ENCODE measurements around the gene BRSK2.

Gene BRSK2

DNA sequence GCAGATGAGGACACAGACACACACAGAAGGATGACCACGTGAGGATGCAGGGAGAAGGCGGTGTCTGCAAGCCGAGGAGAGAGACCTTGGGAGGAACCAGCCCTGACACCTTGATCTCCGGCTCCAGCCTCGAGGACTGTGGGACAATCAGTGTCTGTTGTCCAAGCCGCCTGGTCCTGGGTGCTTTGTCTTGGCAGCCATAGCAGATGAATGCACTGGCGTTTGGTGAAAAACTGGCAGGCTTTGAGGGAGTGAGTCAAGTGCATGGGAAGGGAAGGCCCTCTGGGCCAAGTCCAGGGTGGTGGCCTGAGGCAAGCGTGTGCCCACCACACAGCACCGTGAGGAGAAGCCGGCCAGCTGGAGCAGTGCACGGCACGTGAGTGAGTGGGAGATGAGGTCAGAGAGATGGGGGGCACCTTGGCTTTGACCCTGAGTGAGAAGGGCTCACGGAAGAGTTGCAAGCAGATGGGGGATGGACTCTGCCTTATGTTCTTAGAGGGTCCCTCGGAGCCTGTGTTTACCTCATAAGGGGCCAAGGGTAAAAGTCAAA lies 12.4 kb upstream of the BRSK2 start:
- DNase-seq, result no peak

DNA sequence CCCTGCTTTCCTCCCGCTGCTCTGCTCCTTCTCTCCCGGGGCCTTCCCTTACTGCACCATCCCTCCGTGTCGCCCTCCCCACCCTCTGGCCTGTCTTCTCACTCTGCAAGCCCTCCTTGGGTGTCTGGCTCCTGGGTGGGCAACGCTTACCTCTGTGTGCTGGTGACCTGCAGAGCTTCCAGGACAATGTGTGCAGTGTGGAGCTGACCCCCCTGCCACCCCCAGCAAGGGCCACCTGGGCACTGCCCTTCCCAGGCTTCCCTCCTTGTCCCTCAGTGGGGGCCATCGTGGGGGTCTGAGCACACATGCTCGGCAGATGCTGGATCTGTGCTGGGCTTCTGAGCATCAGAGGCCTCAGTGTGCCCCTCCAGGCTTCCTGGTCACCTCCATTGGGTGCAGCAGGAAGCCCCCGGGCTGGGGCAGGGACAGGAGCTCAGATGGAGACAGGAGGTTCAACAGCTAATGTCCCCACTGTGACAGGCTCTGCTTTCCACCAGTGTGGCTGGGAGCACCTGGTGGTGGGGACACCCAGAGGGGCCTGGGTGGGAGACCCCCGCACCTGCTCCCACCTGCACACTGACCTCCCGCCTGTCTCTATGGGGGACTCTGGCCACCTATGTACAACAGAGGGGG lies 7.8 kb upstream of the BRSK2 start:
- no peak for DNase-seq

DNA sequence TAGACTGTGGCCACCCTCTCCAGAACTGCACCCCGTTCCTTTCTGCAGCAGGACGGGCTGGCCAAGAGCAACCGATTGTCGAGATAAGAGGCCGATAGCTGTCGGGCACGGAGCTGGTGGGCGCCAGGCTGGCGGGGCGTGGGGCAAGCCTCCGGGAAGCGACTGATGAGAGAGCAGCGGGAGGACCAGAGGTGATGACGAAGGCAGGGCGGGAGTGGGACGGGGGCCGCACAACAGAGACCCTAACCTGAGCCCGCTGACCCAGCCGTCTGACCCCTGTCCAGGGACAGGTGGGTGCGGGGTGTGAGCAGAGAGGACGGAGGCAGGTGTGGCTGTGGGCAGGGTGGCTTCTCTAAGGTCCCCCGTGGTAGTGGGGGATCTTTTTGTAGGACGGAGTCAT lies 7.3 kb upstream of the BRSK2 start:
- no peak for DNase-seq

DNA sequence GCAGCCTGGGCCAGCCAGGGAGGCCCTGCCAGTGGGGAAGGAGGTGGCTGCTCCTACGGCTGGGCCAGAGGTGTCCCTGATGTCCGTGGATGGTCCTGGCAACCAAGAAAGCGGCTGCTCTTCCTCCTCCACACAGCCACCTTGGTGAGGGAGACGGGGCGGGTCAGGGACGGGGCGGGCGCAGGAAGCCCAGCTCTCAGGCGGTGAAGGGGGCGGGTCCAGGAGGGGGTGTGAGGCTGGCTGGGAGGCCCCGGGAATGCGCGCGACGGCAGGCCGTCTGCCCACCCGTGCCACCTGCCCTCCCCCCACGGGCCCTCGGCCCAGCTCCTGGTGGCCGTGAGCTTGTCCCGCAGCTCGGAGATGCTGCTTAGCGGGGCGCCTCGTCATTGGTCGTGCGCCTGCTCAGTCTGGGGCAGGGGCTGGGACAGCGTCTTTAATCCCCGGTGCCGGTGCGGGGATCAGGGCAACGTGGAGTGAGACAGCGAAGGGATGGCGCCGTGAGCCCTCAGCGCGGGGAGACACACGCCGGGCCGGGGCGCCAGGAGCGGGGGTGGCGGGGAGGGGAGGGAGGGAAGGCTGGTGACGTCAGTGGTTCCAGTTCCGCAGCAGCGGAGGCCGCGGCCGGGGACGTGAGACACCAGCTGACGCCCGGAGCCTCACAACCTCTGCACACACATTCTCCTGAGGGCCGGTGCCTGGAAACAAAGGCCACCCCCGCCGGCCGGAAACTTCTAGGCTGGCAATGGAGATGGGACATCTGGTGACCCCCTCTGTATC lies 6.7 kb upstream of the BRSK2 start:
- DNase-seq, result peak; percentile 45

DNA sequence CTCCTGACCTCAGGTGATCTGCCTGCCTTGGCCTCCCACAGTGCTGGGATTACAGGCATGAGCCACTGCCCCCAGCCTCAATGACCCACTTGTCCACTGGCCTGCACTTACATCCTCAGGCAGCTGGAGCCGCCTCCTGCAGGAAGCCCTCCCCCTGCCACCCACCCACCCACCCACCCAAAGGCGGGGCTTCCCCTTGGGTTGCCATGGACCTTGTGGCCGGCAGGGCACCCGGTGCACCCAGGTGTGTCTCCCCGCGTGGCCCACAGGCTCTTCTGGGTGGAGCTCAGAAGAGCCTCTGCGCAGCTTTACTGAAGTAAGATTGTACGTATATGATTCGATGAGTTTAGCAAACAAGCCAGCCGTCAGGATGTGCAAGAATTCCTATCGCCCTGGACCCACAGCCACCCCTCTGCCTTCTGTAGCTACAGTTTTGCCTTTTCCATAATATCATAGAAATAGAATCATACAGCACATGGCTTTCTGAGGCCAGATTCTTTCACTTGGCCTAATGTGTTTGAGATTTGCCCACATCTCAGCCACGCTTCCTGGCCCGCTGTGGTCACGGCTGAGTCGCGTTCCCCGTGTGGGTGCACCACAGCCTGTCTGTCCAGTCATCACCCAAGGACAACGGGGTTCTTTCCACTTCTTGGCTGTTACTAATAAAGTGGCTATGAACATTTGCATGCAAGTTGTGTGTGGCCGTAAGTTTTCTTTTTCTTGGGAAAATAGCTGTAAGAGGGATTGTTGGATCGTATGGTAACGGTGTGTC lies 5.3 kb upstream of the BRSK2 start:
- no peak for DNase-seq

DNA sequence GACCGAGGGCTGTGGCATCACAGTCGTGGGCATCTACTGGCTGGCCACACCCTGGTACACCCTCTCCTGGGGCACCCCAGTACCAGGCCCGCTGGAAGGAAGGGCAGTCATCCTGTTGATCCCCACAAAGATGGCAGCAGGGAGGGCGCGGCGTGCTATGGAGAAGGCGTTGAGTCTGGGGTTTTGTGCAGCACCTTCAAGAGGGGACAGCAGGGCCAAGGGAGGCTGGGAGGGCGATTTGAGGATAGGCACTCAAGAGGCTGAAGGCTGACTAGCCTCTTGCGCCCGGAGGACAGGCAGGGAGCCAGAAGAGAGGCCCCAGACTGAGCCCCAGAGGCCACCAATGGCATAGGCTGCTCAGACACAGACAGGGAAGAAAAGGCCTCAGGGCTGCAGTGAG lies 2.2 kb upstream of the BRSK2 start:
- DNase-seq, result no peak

DNA sequence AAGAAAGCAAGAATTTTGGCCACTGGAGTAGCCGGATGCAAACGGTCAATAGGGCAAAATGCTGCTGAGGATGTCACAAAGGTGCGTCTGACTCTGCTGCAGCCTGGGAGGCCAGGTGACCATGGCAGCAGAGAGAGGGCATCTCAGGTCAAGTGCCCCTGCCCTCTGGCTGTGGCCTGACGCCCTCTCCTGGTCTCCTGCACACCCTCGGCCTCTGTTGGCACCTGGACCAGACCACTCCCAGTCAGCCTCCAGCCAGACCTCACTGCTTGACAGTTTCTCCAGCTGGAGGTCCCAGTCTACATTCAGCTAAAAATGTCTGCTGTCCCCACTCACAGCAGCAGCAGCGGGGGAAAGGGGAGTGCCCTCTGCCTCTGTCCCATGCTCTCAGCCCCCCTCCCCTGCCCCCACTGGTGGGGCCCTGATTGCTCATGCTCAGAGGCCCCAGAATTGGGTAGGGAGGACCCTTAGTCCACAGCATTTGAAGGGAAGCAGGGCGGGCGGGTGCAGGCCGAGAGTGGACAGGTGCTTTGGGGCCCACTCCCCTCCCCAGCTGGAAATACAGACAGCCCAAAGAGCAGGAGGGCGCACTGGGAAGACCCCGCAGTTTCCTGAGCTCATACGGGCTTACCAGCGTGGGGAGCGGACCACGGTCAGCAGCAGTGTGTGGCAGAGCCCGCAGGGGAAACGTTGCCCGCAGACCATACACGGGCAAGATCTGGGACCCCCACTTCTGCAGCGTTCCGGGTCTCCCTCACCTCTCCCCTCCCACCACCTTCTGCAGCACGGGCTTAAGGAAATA lies 1.6 kb upstream of the BRSK2 start:
- no peak for DNase-seq

DNA sequence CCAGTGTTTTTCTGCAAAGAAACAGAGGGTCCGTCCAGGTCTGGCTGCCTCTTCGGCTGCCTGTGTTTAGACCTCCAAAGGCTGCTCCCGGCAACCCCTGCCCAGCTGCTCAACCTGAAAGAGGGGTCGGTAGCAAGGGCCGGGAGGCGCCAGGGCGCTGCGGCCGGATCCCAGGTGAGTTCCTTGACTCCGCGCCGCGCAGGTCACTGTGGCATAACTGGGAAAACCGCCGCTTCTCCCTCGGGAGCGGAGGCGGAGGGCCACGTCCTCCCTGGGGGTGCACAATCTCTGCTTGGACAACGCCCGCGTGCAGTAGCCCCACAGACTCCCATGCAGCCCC lies 1.0 kb upstream of the BRSK2 start:
- DNase-seq, result peak; percentile 13

DNA sequence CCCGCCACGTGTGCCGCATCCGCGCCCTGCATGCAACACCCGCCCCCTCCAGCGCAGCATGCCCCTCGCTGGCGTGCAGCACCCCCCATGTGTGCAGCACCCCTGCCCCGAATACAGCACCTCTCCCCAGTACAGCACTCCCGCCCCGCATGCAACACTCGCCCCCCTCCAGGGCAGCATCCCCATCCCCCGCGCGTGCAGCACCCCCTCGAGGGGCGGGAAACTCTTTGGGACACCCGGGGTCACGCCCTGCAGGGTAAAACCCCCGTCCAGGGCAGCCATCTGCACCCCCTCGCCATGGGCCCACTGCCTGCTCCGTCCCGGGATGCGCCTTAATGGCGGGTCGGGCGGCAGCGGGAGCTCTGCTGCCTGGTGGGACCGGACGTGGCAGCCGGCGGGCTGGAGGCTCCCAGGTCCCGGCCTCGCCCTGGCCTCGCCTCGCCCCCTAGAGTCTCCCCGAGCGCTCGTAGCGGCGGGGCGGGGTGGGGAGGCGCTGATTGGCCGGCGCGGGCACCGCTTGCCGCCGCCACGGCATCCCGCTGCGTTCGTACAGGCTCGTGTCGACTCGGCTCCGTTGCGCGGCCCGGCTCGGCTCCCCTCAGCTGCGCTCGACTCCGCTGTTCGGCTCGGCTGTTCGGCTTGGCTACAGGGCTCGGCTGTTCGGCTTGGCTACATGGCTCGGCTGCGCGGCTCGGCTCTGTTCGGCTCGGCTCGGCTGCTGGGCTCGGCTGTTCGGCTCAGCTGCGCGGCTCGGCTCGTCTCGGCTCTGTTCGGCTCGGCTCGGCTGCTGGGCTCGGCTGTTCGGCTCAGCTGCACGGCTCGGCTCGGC lies 417 bp upstream of the BRSK2 start:
- DNase-seq, result peak; percentile 95

DNA sequence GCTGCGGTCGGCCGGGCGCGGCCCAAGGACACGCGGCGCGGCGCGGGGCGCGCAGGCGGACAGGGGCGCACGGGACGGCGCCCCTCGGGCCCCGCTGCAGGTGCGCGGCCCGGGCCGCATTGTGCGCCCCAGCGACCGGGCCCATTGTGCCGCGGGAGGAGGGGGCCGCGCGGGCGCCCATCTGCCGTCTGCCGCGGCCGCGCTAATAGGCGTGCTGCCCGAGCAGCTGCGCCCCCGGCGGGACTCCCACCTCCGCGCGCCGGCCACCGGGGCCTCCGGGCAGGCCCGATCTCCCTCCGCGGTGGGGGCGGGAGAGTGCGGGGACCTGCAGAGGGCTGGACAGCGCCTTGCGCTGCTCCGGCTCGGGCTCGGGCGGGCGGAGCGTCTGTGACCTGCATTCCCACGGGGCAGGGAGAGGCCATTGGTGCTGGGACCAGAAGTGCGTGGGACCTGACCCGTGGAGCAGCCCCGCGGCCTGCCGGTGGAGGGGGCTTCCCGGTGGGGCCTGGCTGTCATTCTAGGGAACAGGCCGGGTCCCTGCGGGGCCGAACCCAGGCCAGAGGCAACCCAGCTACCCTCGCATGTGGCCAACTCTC lies 933 bp downstream of the BRSK2 start:
- DNase-seq, result no peak

DNA sequence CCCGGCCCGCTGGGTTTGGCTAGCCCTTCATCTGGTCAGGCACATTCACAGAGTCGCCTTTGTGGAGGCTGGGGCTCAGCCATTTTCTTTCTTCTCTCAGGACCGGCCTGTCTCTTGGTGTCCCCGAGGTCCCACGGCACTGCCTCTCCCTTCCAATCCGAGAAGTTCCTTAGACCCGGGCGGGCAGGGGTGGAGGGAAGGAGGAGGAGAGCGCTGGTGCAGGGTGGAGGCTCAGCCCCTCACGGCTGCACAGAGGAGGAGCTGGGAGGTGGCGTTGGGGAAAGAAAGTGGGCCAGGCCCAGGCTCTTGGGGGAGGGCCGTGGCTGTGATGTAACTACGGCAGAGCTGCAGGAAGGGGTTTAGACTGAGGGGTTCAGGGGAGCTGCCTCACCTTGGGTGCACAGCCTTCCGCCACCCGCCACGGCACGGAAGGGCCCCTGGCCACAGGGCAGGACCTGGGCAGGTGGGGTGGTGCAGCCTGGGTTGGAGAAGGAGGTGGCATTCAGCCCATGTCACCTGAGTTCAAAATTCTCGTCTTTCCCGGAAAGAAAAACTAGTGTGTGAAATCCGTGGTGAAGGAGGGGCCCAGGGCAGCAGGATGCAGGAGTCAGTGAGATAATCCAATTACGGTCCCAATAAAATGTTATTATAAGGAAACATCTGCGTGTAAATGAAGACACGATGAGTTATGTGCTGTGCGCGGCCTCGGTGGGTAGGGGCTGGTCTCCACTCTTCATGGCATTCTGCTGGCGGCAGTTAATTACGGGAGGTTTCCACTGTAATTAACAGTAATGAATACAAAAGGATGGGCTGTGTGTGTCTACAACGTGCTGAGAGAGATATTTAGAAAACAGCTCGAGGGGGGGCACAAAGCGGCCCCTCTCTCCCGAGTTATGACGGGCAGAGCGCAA lies 1.7 kb downstream of the BRSK2 start:
- DNase-seq, result no peak

DNA sequence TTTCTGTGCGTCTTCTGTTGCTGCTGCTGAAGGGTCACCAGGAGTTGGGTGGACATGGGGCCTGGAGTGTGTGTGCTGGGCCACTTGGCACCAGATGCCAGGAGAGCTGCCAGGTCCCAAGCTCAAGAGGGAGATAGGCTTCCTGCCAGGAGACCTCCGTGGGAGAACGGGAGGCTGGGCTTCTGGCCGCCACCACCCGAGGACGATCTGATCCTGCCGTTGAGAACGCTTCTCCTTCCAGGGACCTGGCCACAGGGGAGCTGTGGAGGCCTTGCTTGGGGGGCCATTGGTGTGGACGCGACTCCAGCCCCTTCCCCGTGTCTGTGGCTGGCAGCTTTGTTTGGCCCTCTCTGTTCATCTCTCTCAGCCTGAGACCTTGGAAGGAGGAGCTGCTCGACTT lies 2.4 kb downstream of the BRSK2 start:
- no peak for DNase-seq

DNA sequence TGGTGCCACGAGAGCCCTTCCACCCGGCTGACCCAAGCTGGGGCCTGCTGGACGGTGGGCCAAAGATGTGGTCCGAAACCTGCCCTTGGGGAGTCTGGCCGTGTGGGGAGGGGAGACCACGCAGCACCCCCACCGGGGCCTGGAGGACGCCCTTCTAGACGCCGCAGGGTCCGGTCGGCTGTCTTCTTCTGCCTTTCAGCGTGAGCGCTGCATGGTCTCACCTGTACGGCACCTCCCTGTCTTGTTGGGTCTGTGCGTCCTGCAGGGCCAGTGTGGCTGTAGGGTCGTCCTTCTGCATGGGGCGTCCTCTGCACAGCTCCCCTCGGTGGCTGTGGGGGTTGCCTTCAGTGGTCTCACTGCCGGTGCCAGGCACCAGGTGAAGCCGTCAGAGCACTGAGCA lies 2.8 kb downstream of the BRSK2 start:
- DNase-seq, result no peak

DNA sequence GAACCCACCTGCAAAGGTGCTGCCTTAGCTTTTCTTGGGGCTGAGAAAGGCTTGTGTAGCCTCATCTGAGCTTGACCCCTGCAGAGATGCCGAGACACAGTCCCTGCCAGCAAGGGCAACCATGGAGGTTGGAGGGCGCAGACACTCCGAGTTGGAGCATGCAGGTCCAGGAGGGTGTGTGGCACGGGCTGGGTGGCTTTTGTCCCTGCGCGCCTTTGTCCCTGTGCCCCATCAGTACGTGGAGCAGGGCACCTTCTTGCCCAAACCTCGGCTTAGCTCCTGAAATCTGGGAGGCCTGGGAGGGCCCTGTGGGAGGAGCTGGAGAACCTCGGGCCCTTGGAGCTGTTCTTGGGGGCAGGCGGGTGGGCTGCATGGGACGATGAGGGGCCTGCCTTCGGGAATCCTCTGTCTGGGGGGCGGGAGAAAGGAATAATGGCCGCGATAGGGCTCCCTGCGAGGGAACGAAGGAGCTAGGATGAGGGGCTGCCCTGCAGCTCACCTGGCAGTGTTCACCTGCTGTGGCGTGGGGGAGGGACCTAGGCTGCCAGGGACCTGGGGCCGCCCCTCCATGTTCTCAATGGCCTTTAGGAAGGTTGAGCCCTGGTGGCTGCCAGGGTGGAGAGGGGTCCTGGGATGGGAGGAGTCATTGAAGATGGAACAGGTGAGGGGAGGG lies 3.4 kb downstream of the BRSK2 start:
- DNase-seq, result no peak

DNA sequence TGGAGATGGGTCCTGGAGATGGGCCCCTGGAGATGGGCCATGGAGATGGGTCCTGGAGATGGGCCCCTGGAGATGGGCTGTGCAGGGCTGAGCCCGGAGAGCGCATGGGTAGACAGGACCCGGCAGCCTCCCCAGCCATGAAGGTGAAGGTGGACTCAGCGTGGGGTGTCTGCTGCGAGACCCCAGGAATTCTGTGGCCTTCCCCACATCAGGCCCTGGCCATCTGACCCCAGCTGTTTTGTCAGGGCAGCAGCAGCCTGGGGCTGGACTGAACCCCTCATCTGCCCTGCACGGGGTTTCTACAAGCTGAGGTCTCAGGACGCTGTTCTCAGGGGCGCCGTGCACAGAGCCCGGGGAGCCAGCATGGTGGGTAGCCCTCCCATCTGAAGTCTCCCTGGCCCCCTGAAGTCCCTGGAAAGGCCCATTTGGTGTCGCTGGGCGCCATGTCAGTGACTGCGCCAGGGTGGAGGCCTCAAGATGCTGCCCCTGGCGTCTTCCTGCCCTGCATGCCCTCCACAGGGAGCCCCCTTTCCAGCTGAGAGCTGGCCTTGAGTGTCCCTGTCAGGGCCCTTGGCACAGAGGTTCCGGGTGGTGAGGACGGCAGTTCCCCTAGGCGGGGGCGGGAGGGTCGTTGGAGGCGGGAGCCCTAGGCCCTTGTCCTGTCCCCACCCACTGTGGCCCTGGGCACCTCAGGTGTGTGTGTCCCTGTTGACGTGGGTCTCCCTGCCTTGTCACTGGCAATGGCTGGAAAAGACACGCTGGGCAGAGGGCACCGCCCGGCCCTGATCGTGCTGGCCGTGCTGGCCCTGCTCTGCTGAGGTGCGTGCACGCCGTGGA lies 5.4 kb downstream of the BRSK2 start:
- no peak for DNase-seq

DNA sequence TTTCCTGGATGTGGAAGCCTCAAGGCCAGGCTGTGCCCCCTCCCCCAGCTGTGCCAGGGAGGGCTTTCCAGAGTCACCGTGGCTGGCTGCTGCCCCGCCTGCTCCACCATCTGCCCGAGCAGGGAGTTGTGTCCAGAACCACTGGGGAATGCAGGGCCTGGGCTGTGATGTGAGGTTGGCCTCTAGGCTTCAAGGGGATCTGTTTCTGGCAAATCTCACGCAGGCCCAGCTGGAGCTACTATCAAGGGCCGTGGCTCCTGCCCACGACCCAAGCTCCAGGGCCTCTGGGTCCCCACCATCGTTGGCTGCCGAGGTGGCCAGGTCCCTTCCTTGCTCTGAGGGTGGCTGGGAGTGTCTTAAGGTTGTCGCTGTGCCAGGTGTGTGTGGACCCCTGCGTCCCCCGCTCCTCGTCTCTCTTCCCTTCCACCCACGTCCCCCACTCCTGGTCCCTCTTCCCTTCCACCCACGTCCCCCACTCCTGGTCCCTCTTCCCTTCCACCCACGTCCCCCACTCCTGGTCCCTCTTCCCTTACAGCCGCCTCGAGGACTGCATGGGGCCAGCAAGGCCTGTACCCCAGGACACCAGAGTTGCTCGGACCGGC lies 6.1 kb downstream of the BRSK2 start:
- no peak for DNase-seq

DNA sequence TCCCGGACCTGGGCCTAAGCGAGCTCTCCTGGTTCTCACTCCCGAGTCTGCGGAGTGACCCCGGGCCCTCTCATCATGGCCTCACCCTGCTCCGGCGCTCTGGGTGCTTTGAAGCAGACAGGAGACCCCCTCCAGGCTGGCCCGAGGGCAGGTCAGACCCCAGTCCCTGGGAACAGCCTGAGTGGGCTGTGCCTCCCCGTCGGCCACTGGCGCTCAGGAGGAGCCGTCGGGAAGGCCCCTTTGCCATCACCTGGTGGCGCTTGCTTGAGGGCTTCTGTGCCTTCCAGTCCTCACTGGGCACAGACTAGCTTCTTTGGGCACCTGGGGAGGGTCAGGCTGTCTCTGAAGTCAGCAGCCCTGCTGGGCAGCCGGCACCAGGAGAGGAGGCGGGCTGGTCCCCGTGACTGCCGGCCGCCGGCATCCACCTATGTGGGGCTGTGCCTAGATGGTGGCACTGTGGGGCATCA lies 6.7 kb downstream of the BRSK2 start:
- DNase-seq, result no peak

DNA sequence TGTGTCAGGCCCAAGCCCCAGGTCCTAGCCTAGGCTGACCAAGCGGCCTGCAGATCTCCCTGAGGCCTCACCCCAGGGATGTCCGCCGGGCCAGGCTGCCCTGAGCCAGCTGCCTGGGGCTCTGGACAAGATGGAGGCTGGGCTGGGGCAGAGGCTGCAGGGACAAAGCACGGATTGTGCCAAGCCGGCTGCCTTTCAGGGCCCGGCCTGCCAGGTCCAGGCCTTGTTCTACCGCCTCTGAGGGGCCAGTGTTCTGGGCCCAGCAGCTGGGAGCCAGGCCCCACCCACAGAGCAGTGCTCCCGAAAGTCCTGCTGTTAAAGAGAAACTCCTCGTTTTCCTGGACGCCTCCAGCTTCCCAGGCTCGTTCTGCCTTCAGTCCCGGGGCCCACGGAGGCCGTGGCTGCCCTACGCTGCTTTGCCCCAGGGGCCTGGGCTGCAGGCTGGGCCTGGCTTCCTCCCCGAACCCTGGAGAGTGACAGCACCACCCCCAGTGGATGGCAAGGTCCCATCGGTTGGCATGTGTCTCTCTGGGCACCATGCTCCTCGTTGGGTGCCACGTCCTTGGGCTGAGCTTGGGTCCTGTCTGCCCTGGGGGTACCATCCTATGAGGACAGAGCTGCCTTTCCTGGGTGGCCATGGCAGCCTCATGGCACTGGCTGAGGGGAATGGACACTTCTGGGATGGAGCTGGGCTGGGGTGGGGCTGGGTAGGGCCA lies 7.6 kb downstream of the BRSK2 start:
- no peak for DNase-seq
